Uterus (tissue), 4 donors: ENCODE results near the gene GTSE1. TPM values are rescaled to one million over a fixed set of nuclear protein-coding genes. Genes with fewer than 3 reads are reported as not detected.

Source experiments
- DNase-seq, 2 donors: peaks; one replicate each; pipeline ENCODE4 v3.0.0-alpha.2; 2019 to 2020
- H3K27ac ChIP-seq, 2 donors: fragments of 200-600 bp; sonication (generic); 1 replicate in 1 of 2; 2 replicates in 1 of 2; pipeline ENCODE4 v1.5.1; 2016 to 2018
- H3K27me3 ChIP-seq, 2 donors: fragments of 200-600 bp; sonication (generic); one replicate each; pipeline ENCODE4 v1.5.1; 2018 to 2019; ENCODE audit warnings: control low read depth in 1 of 2
- H3K36me3 ChIP-seq, 2 donors: fragments of 200-600 bp; sonication (generic); one replicate each; pipeline ENCODE4 v1.5.1; 2019; ENCODE audit warnings: control low read depth in 1 of 2
- H3K4me1 ChIP-seq, 2 donors: fragments of 200-600 bp; sonication (generic); one replicate each; pipeline ENCODE4 v1.5.1; 2018 to 2019; ENCODE audit warnings: control low read depth in 1 of 2
- H3K4me3 ChIP-seq, 2 donors: fragments of 200-600 bp; sonication (generic); 1 replicate in 1 of 2; 2 replicates in 1 of 2; pipeline ENCODE4 v1.5.1; 2018 to 2019; ENCODE audit warnings: mild to moderate bottlenecking in 1 of 2
- H3K9me3 ChIP-seq, 2 donors: fragments of 200-600 bp; sonication (generic); one replicate each; pipeline ENCODE4 v1.5.1; 2019; ENCODE audit warnings: control low read depth in 1 of 2
- CTCF ChIP-seq, 4 experiments: fragments of 200-600 bp in 2 of 4; fragments of 450-650 bp in 2 of 4; sonication (generic) in 2 of 4; IDR thresholded peaks; one replicate each; pipeline ENCODE4 v1.5.1; 2016 to 2019; ENCODE audit warnings: antibody characterized with exemption in 4 of 4, mild to moderate bottlenecking in 2 of 4, moderate library complexity in 1 of 4
- POLR2A ChIP-seq, 2 donors: fragments of 450-650 bp; IDR thresholded peaks; one replicate each; pipeline ENCODE4 v1.6.1; 2016; ENCODE audit warnings: antibody characterized with exemption in 2 of 2, mild to moderate bottlenecking in 1 of 2, moderate library complexity in 1 of 2
- intact Hi-C: fragments of 100-400 bp; cut with DNase I; formaldehyde crosslinking; loops from one replicate; pipeline ENCODE4 v1.15.1; 2023; ENCODE audit warnings: low total_unique reads
- total RNA-seq, 4 donors: library from RNA; depleted of rRNA in 3 of 4; stranded (reverse); fragments of >200 nt in 3 of 4; gene quantifications; one replicate each; pipeline versions ENCODE4 v1.1.0 to v1.2.4, GENCODE V29; 2014 to 2023
- donor health status: DM: yes; HTN: yes; CAD: no.

GTSE1 gene
- total RNA-seq, 4 donors from 2014 or later = 0.21 to 6.9 TPM; not detected in 2

- no peaks in the 10 kb centered on the region for H3K27me3 ChIP-seq
- peaks cover 6 to 12% of the 10 kb centered on the region in 2 donors for H3K4me1 ChIP-seq
- TF ChIP-seq POLR2A (IDR thresholded peaks at IDR 0.05) (no peak), CTCF (IDR thresholded peaks at IDR 0.05) (no peak)
- no peak for DNase-seq
- intact Hi-C loops = no loop called here
- H3K4me3 ChIP-seq = no peak overlapping the region
- H3K27ac ChIP-seq = peak overlapping the region in 1 of 2 donors; percentile 0
- no peaks in the 10 kb centered on the region for H3K9me3 ChIP-seq
- no peaks in the 10 kb centered on the region for H3K36me3 ChIP-seq
Measured at GRCh38 chr22:46269564-46269963, 27.1 kb upstream of the GTSE1 start.

- TF ChIP-seq POLR2A (IDR thresholded peaks at IDR 0.05) (no peak), CTCF (IDR thresholded peaks at IDR 0.05) (no peak)
- Histone ChIP-seq H3K36me3 (no peaks in the 10 kb centered on the region), H3K9me3 (no peaks in the 10 kb centered on the region), H3K4me1 (peaks cover under 1 to 12% of the 10 kb centered on the region in 2 donors), H3K4me3 (no peak overlapping the region), H3K27ac (no peak overlapping the region), H3K27me3 (no peaks in the 10 kb centered on the region)
- no peak for DNase-seq
- intact Hi-C loops = no loop called here
Measured at GRCh38 chr22:46272196-46272595, 24.5 kb upstream of the GTSE1 start.

- intact Hi-C loops = no loop called here
- Histone ChIP-seq H3K27me3 (no peaks in the 10 kb centered on the region), H3K4me1 (peaks cover 0 to 12% of the 10 kb centered on the region in 2 donors), H3K27ac (no peak overlapping the region), H3K9me3 (no peaks in the 10 kb centered on the region), H3K4me3 (no peak overlapping the region), H3K36me3 (no peaks in the 10 kb centered on the region)
- no peak for DNase-seq
- TF ChIP-seq CTCF (IDR thresholded peaks at IDR 0.05) (no peak), POLR2A (IDR thresholded peaks at IDR 0.05) (no peak)
Measured at GRCh38 chr22:46272762-46273431, 23.8 kb upstream of the GTSE1 start.

GRCh38 chr22:46273432-46274148 lies 23.1 kb upstream of the GTSE1 start:
- Histone ChIP-seq H3K27ac (no peak overlapping the region), H3K4me3 (no peak overlapping the region), H3K4me1 (peaks cover 0 to 8% of the 10 kb centered on the region in 2 donors), H3K9me3 (no peaks in the 10 kb centered on the region), H3K27me3 (no peaks in the 10 kb centered on the region), H3K36me3 (no peaks in the 10 kb centered on the region)
- intact Hi-C loops = no loop called here
- DNase-seq = no peak
- TF ChIP-seq CTCF (IDR thresholded peaks at IDR 0.05) (no peak), POLR2A (IDR thresholded peaks at IDR 0.05) (no peak)

- DNase-seq = no peak
- Histone ChIP-seq H3K9me3 (no peaks in the 10 kb centered on the region), H3K36me3 (no peaks in the 10 kb centered on the region)
Measured at GRCh38 chr22:46274381-46274780, 22.3 kb upstream of the GTSE1 start.

More at GRCh38 chr22:46274381-46274780, 22.3 kb upstream of the GTSE1 start:
- intact Hi-C loops = no loop called here
- H3K4me3 ChIP-seq = no peak overlapping the region
- no peak overlapping the region for H3K27ac ChIP-seq
- peaks cover 0 to under 1% of the 10 kb centered on the region in 2 donors for H3K4me1 ChIP-seq
- no peak for TF ChIP-seq CTCF (IDR thresholded peaks at IDR 0.05)
- no peak for TF ChIP-seq POLR2A (IDR thresholded peaks at IDR 0.05)
- H3K27me3 ChIP-seq = no peaks in the 10 kb centered on the region
